Ascending aorta (tissue), 2 donors: ENCODE results near the gene CD58. TPM values are rescaled to one million over a fixed set of nuclear protein-coding genes. Genes with fewer than 3 reads are reported as not detected.

Source experiments
- DNase-seq, 2 donors: peaks; one replicate each; pipeline ENCODE4 v3.0.0-alpha.2; 2019; ENCODE audit warnings: low spot score in 2 of 2
- H3K27ac ChIP-seq, 2 donors: fragments of 200-600 bp; sonication (generic); one replicate each; pipeline ENCODE4 v1.5.1; 2016 to 2017; ENCODE audit warnings: mild to moderate bottlenecking in 1 of 2
- H3K27me3 ChIP-seq: fragments of 200-600 bp; sonication (generic); one replicate; pipeline ENCODE4 v1.5.1; 2017
- H3K36me3 ChIP-seq, 2 donors: fragments of 200-600 bp; sonication (generic); one replicate each; pipeline ENCODE4 v1.5.1; 2016
- H3K4me1 ChIP-seq, 2 donors: fragments of 200-600 bp; sonication (generic); one replicate each; pipeline ENCODE4 v1.5.1; 2016 to 2017; ENCODE audit warnings: mild to moderate bottlenecking in 1 of 2
- H3K4me3 ChIP-seq, 2 donors: fragments of 200-600 bp; sonication (generic); one replicate each; pipeline ENCODE4 v1.5.1; 2016 to 2017; ENCODE audit warnings: mild to moderate bottlenecking in 1 of 2
- H3K9me3 ChIP-seq, 2 donors: fragments of 200-600 bp; sonication (generic); one replicate each; pipeline ENCODE4 v1.5.1; 2016
- CTCF ChIP-seq, 3 experiments: fragments of 200-600 bp in 2 of 3; fragments of 450-650 bp in 1 of 3; sonication (generic) in 2 of 3; IDR thresholded peaks; one replicate each; pipeline ENCODE4 v1.5.1; 2016 to 2019; ENCODE audit warnings: antibody characterized with exemption in 3 of 3, mild to moderate bottlenecking in 1 of 3, moderate library complexity in 1 of 3
- intact Hi-C: fragments of 100-400 bp; cut with DNase I; formaldehyde crosslinking; loops from one replicate; pipeline ENCODE4 v1.15.1; 2023
- total RNA-seq: library from RNA; depleted of rRNA; stranded (reverse); fragments of >200 nt; gene quantifications from one replicate; pipeline ENCODE4 v1.1.0, GENCODE V29; 2016

The CD58 gene
- total RNA-seq, 1 donor from 2014 or later: 50.7 TPM

GRCh38 chr1:116559304-116559761, 11.5 kb downstream of the CD58 start:
- H3K4me3 ChIP-seq: no peak overlapping the region
- DNase-seq: no peak
- no peak for TF ChIP-seq CTCF (IDR thresholded peaks at IDR 0.05)
- intact Hi-C loops: loop anchor here (5.0 kb wide), 3 partner anchors 37 to 182 kb away; no protein-coding TSS in a partner anchor
- H3K4me1 ChIP-seq: no peaks in the 10 kb centered on the region
- H3K9me3 ChIP-seq: no peaks in the 10 kb centered on the region
- no peak overlapping the region for H3K27ac ChIP-seq
- H3K27me3 ChIP-seq: no peaks in the 10 kb centered on the region
- H3K36me3 ChIP-seq: no peaks in the 10 kb centered on the region

- H3K4me3 ChIP-seq: no peak overlapping the region
- H3K9me3 ChIP-seq: no peaks in the 10 kb centered on the region
- H3K4me1 ChIP-seq: no peaks in the 10 kb centered on the region
- no peak for TF ChIP-seq CTCF (IDR thresholded peaks at IDR 0.05)
- DNase-seq: no peak
- H3K36me3 ChIP-seq: no peaks in the 10 kb centered on the region
- H3K27ac ChIP-seq: no peak overlapping the region
- no peaks in the 10 kb centered on the region for H3K27me3 ChIP-seq
- intact Hi-C loops: loop anchor here (5.0 kb wide), 3 partner anchors 36 to 181 kb away; no protein-coding TSS in a partner anchor
Observed at GRCh38 chr1:116558571-116558970, 12.3 kb downstream of the CD58 start.

- TF ChIP-seq CTCF (IDR thresholded peaks at IDR 0.05): no peak
- no peak for DNase-seq
- H3K9me3 ChIP-seq: no peaks in the 10 kb centered on the region
- intact Hi-C loops: loop anchor here (5.0 kb wide), 3 partner anchors 36 to 181 kb away; no protein-coding TSS in a partner anchor
- no peaks in the 10 kb centered on the region for H3K4me1 ChIP-seq
- no peaks in the 10 kb centered on the region for H3K27me3 ChIP-seq
- H3K36me3 ChIP-seq: no peaks in the 10 kb centered on the region
- no peak overlapping the region for H3K4me3 ChIP-seq
- no peak overlapping the region for H3K27ac ChIP-seq
Observed at GRCh38 chr1:116558140-116558549, 12.7 kb downstream of the CD58 start.

GRCh38 chr1:116557323-116557878, 13.4 kb downstream of the CD58 start:
- Histone ChIP-seq H3K4me1 (no peaks in the 10 kb centered on the region), H3K27ac (peak overlapping the region in 1 of 2 donors; percentile 35), H3K4me3 (no peak overlapping the region), H3K9me3 (no peaks in the 10 kb centered on the region), H3K27me3 (no peaks in the 10 kb centered on the region), H3K36me3 (no peaks in the 10 kb centered on the region)
- no peak for DNase-seq
- no peak for TF ChIP-seq CTCF (IDR thresholded peaks at IDR 0.05)
- intact Hi-C loops: loop anchor here (5.0 kb wide), 3 partner anchors 35 to 180 kb away; no protein-coding TSS in a partner anchor

- intact Hi-C loops: loop anchor here (5.0 kb wide), 3 partner anchors 34 to 179 kb away; no protein-coding TSS in a partner anchor
- H3K27ac ChIP-seq: peak overlapping the region; percentile 35 to 44
- no peaks in the 10 kb centered on the region for H3K4me1 ChIP-seq
- H3K9me3 ChIP-seq: no peaks in the 10 kb centered on the region
- no peak for TF ChIP-seq CTCF (IDR thresholded peaks at IDR 0.05)
- H3K36me3 ChIP-seq: no peaks in the 10 kb centered on the region
- peak; percentile 64 to 87 for DNase-seq
- no peak overlapping the region for H3K4me3 ChIP-seq
- no peaks in the 10 kb centered on the region for H3K27me3 ChIP-seq
Observed at GRCh38 chr1:116556289-116557006, 14.4 kb downstream of the CD58 start.
